GM12878 (cell line): Measurements from ENCODE around the gene ZKSCAN7. TPM values are rescaled to one million over a fixed set of nuclear protein-coding genes. Genes with fewer than 3 reads are reported as not detected.

Source experiments
- ATF7 ChIP-seq: fragments of 450-650 bp; IDR thresholded peaks from 2 replicates; pipeline ENCODE4 v1.6.1; 2016; ENCODE audit warnings: low read depth, mild to moderate bottlenecking
- BCL11A ChIP-seq: IDR thresholded peaks from 2 replicates; pipeline ENCODE4 v1.6.1; 2011; ENCODE audit warnings: low read depth, low read length
- CBFB ChIP-seq: IDR thresholded peaks from 2 replicates; pipeline ENCODE4 v1.6.1; 2016; ENCODE audit warnings: antibody characterized with exemption, low read depth
- CREM ChIP-seq: IDR thresholded peaks from 2 replicates; pipeline ENCODE4 v1.6.1; 2014; ENCODE audit warnings: antibody characterized with exemption, low read depth
- ETV6 ChIP-seq, 2 experiments: fragments of 450-650 bp in 1 of 2; IDR thresholded peaks in 1 of 2; conservative IDR thresholded peaks in 1 of 2; 2 replicates each; pipeline ENCODE4 v1.6.1; 2014; ENCODE audit warnings: antibody characterized with exemption in 1 of 2, borderline replicate concordance in 1 of 2, low read depth in 1 of 2, mild to moderate bottlenecking in 1 of 2, moderate library complexity in 1 of 2
- EZH2 ChIP-seq: IDR thresholded peaks from 2 replicates; pipeline ENCODE4 v1.6.1; 2012; ENCODE audit warnings: low read depth, mild to moderate bottlenecking, control low read depth, inconsistent platforms, low read length, borderline replicate concordance; ENCODE audit not compliant: control insufficient read depth
- FOXK2 ChIP-seq: fragments of 450-650 bp; IDR thresholded peaks from 2 replicates; pipeline ENCODE4 v1.6.1; 2017; ENCODE audit warnings: mild to moderate bottlenecking, moderate library complexity
- GATAD2B ChIP-seq: fragments of 450-650 bp; conservative IDR thresholded peaks from 2 replicates; pipeline ENCODE4 v1.6.1; 2017; ENCODE audit warnings: low read depth, mild to moderate bottlenecking, moderate library complexity
- HDAC2 ChIP-seq: fragments of 200-600 bp; sonication (generic); IDR thresholded peaks from 2 replicates; pipeline ENCODE4 v1.6.1; 2017
- JUND ChIP-seq: IDR thresholded peaks from 2 replicates; pipeline ENCODE4 v1.6.1; 2012; ENCODE audit warnings: low read depth, mild to moderate bottlenecking, low read length, improper control_type of control experiment, moderate library complexity
- KAT2A ChIP-seq: conservative IDR thresholded peaks from 2 replicates; pipeline ENCODE4 v1.6.1; 2011; ENCODE audit warnings: low read depth, low read length; ENCODE audit not compliant: control insufficient read depth
- MEF2B ChIP-seq: fragments of 450-650 bp; IDR thresholded peaks from 2 replicates; pipeline ENCODE4 v1.6.1; 2018; ENCODE audit warnings: mild to moderate bottlenecking, moderate library complexity; ENCODE audit not compliant: partially characterized antibody, poor library complexity, severe bottlenecking
- MYC ChIP-seq: IDR thresholded peaks from 2 replicates; pipeline ENCODE4 v1.6.1; 2011; ENCODE audit warnings: mild to moderate bottlenecking, low read length, moderate library complexity, inconsistent platforms; ENCODE audit not compliant: insufficient read depth, insufficient replicate concordance, insufficient read length, severe bottlenecking
- NFYA ChIP-seq: IDR thresholded peaks from 2 replicates; pipeline ENCODE4 v1.6.1; 2011; ENCODE audit warnings: low read depth, mild to moderate bottlenecking, low read length, improper control_type of control experiment, borderline replicate concordance
- NR2C2 ChIP-seq: IDR thresholded peaks from 2 replicates; pipeline ENCODE4 v1.6.1; 2011; ENCODE audit warnings: borderline replicate concordance, low read depth; ENCODE audit not compliant: control insufficient read depth, insufficient read length
- NRF1 ChIP-seq: conservative IDR thresholded peaks from 2 replicates; pipeline ENCODE4 v1.6.1; 2011; ENCODE audit warnings: mild to moderate bottlenecking, low read depth, low read length, improper control_type of control experiment
- POU2F2 ChIP-seq: IDR thresholded peaks from 3 replicates; pipeline ENCODE4 v1.6.1; 2011; ENCODE audit warnings: low read depth, mild to moderate bottlenecking, low read length, borderline replicate concordance
- RELA ChIP-seq: fragments of 450-650 bp; IDR thresholded peaks from 2 replicates; pipeline ENCODE4 v1.8.0; 2014; ENCODE audit warnings: borderline replicate concordance; ENCODE audit not compliant: partially characterized antibody
- SMAD5 ChIP-seq: IDR thresholded peaks from 2 replicates; pipeline ENCODE4 v1.6.1; 2016; ENCODE audit warnings: antibody characterized with exemption, low read depth
- SP1 ChIP-seq: IDR thresholded peaks from one replicate; pipeline ENCODE4 v1.6.1; 2011; ENCODE audit warnings: low read depth, low read length
- SUZ12 ChIP-seq: fragments of 200-600 bp; sonication (generic); IDR thresholded peaks from one replicate; pipeline ENCODE4 v1.6.1; 2018; ENCODE audit warnings: antibody characterized with exemption, mild to moderate bottlenecking; ENCODE audit not compliant: unreplicated experiment
- TBL1XR1 ChIP-seq: IDR thresholded peaks from 2 replicates; pipeline ENCODE4 v1.6.1; 2012; ENCODE audit warnings: low read depth, low read length, improper control_type of control experiment
- TCF3 ChIP-seq: IDR thresholded peaks from 2 replicates; pipeline ENCODE4 v1.6.1; 2012; ENCODE audit warnings: low read depth, mild to moderate bottlenecking, low read length, borderline replicate concordance; ENCODE audit not compliant: insufficient read depth
- YY1 ChIP-seq: IDR thresholded peaks from 2 replicates; pipeline ENCODE4 v1.6.1; 2011; ENCODE audit warnings: low read depth, mild to moderate bottlenecking, low read length
- ZNF622 ChIP-seq: fragments of 450-650 bp; IDR thresholded peaks from 2 replicates; pipeline ENCODE4 v1.6.1; 2017; ENCODE audit warnings: mild to moderate bottlenecking, inconsistent platforms
- polyA plus RNA-seq, 11 experiments: library from polyadenylated mRNA; depleted of rRNA in 4 of 11; unstranded in 6 of 11; stranded (reverse) in 5 of 11; fragments of >200 nt; fragmentation: Nextera tagmentation in 4 of 11; fragmentation: Illumina TruSeq in 1 of 11; extraction: Ambion mirVana in 4 of 11; extraction: Trizol in 1 of 11; gene quantifications; 1 replicate in 1 of 11; 2 replicates in 10 of 11; pipeline versions ENCODE4 v1.2.1 to v1.2.3, GENCODE V29; 2011 to 2016; ENCODE audit warnings: inconsistent platforms in 2 of 11, missing spikeins in 2 of 11, low read depth in 1 of 11
- total RNA-seq, 4 experiments: library from RNA; depleted of rRNA in 3 of 4; stranded (reverse); fragments of >200 nt in 3 of 4; fragmentation: Illumina TruSeq in 1 of 4; extraction: Trizol in 1 of 4; gene quantifications; 2 replicates each; pipeline versions ENCODE4 v1.2.1 to v1.2.3, GENCODE V29; 2013 to 2021
- TF ChIP-seq, protein P1 (sequence below): fragments of 450-650 bp; IDR thresholded peaks from 2 replicates; pipeline ENCODE4 v1.6.1; 2014; ENCODE audit warnings: mild to moderate bottlenecking
- TF ChIP-seq, protein P2 (sequence below): fragments of 450-650 bp; IDR thresholded peaks from 2 replicates; pipeline ENCODE4 v1.6.1; 2018; ENCODE audit warnings: mild to moderate bottlenecking, low read depth, moderate library complexity; ENCODE audit not compliant: partially characterized antibody
- TF ChIP-seq, protein P3 (sequence below): IDR thresholded peaks from 2 replicates; pipeline ENCODE4 v1.6.1; 2012; ENCODE audit warnings: low read depth, low read length, improper control_type of control experiment

Gene ZKSCAN7
- total and polyA plus RNA-seq, 10 of the 15 experiments (the other 5 are each of a cell fraction or from before 2014, with no cell fraction given): 0.77 to 6.0 (median 3.5) TPM

DNA sequence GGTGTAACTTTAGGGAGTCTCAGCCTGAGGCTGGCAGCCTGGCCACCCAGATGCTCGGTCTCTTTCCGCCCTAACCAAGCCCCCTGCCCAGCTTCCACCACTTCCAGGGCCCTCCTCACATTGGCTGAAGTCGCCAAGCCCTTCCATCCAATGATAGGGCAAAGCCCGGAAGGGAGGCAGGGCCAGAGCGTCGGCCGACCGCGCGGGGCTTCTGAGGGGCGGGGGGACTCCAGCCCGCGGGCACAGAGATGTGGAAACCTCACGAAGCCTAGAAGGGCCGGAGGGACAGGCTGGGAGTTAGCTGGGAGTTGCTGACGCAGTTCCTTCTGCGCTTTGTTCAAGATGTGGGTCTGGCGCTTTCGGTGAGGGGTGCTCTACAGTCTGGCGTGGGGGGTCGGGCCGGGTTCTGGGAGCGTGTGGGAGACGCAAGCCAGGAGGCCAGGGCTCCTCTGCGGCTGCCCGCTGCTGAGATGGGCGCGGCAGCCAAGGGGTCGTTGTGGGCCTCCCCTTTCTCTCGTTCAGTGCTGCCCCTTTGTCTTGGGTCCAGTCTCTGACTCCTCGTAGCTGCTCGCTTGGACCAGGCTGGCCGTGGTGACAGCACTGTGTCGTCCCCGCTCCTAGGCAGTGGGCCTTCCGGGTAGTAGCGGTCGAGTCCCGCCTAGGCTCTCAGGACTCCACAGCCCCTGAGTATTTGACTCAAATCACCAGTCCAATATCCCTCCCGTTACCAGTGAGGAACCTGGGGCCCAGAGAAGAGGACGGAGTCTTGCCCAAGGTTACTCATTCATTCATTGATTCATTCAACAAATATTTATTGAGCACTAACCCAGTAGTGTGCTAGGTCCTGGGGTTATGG is 29.9 kb downstream of the ZKSCAN7 start, which contains the start of gene ZNF660 (continued):
- TF ChIP-seq, protein P1, sequence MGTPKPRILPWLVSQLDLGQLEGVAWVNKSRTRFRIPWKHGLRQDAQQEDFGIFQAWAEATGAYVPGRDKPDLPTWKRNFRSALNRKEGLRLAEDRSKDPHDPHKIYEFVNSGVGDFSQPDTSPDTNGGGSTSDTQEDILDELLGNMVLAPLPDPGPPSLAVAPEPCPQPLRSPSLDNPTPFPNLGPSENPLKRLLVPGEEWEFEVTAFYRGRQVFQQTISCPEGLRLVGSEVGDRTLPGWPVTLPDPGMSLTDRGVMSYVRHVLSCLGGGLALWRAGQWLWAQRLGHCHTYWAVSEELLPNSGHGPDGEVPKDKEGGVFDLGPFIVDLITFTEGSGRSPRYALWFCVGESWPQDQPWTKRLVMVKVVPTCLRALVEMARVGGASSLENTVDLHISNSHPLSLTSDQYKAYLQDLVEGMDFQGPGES: no peak
- TF ChIP-seq HDAC2: no peak
- TF ChIP-seq YY1: no peak
- TF ChIP-seq ATF7: no peak
- TF ChIP-seq, protein P2, sequence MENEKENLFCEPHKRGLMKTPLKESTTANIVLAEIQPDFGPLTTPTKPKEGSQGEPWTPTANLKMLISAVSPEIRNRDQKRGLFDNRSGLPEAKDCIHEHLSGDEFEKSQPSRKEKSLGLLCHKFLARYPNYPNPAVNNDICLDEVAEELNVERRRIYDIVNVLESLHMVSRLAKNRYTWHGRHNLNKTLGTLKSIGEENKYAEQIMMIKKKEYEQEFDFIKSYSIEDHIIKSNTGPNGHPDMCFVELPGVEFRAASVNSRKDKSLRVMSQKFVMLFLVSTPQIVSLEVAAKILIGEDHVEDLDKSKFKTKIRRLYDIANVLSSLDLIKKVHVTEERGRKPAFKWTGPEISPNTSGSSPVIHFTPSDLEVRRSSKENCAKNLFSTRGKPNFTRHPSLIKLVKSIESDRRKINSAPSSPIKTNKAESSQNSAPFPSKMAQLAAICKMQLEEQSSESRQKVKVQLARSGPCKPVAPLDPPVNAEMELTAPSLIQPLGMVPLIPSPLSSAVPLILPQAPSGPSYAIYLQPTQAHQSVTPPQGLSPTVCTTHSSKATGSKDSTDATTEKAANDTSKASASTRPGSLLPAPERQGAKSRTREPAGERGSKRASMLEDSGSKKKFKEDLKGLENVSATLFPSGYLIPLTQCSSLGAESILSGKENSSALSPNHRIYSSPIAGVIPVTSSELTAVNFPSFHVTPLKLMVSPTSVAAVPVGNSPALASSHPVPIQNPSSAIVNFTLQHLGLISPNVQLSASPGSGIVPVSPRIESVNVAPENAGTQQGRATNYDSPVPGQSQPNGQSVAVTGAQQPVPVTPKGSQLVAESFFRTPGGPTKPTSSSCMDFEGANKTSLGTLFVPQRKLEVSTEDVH: no peak
- no peak for TF ChIP-seq KAT2A
- no peak for TF ChIP-seq BCL11A
- no peak for TF ChIP-seq POU2F2
- TF ChIP-seq, protein P3, sequence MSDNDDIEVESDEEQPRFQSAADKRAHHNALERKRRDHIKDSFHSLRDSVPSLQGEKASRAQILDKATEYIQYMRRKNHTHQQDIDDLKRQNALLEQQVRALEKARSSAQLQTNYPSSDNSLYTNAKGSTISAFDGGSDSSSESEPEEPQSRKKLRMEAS: 0 out of 2 replicates have a peak, but pooled peaks have one; percentile 58
- no peak for TF ChIP-seq NR2C2
- TF ChIP-seq NFYA: no peak
- TF ChIP-seq CREM: peak; percentile 70; the same call in 1 of the 2 replicates
- TF ChIP-seq EZH2: no peak
- TF ChIP-seq GATAD2B: peak; percentile 68; the same call in 1 of the 2 replicates
- TF ChIP-seq MYC: no peak
- TF ChIP-seq RELA: no peak
- TF ChIP-seq ETV6 (conservative IDR thresholded peaks at IDR 0.05 in 1 of 2, IDR thresholded peaks at IDR 0.05 in 1 of 2; ENCODE audit: borderline replicate concordance in 1 of 2, low read depth in 1 of 2): no peak
- no peak for TF ChIP-seq TBL1XR1
- TF ChIP-seq FOXK2: no peak
- TF ChIP-seq SUZ12: no peak
- TF ChIP-seq TCF3: no peak
- TF ChIP-seq NRF1: no peak
- TF ChIP-seq ZNF622: no peak
- TF ChIP-seq JUND: 0 out of 2 replicates have a peak, but pooled peaks have one; percentile 11
- TF ChIP-seq SMAD5: peak; percentile 41; the same call in 1 of the 2 replicates
- TF ChIP-seq CBFB: no peak; the same call in 1 of the 2 replicates
- TF ChIP-seq SP1: no peak
- no peak for TF ChIP-seq MEF2B
